Kidney (tissue), 14 donors: ENCODE results near the gene KIAA2012. TPM values are rescaled to one million over a fixed set of nuclear protein-coding genes. Genes with fewer than 3 reads are reported as not detected.
A peak's percentile ranks its signal among the peaks of the same experiment; 100 is the strongest.

Source experiments
- DNase-seq, 5 donors: peaks; one replicate each; pipeline ENCODE4 v3.0.0-alpha.2; 2013 to 2020
- FAIRE-seq: peaks from 2 replicates; lab custom pipeline; 2012; peaks lifted over from hg19 to GRCh38; lab: Jason Lieb, UNC
- H3K27ac ChIP-seq, 2 donors: one replicate each; pipeline ENCODE4 v1.7.0; 2013; ENCODE audit warnings: low read depth in 2 of 2, low read length in 2 of 2, inconsistent platforms in 1 of 2
- H3K27me3 ChIP-seq: one replicate; pipeline ENCODE4 v1.7.1; 2013; ENCODE audit warnings: low read length, inconsistent platforms; ENCODE audit not compliant: control insufficient read depth, insufficient read depth
- H3K36me3 ChIP-seq, 3 donors: one replicate each; pipeline versions ENCODE4 v1.7.0 to v1.7.1; 2013; ENCODE audit warnings: low read length in 3 of 3, control low read depth in 1 of 3, inconsistent platforms in 1 of 3; ENCODE audit not compliant: insufficient read depth in 3 of 3, control insufficient read depth in 2 of 3
- H3K4me1 ChIP-seq, 3 donors: one replicate each; pipeline versions ENCODE4 v1.7.0 to v1.7.1; 2013; ENCODE audit warnings: low read length in 3 of 3, inconsistent platforms in 1 of 3, low read depth in 1 of 3; ENCODE audit not compliant: control insufficient read depth in 2 of 3, insufficient read depth in 2 of 3
- H3K4me3 ChIP-seq, 3 donors: one replicate each; pipeline versions ENCODE4 v1.7.0 to v1.8.1; 2013; ENCODE audit warnings: low read length in 3 of 3, control low read depth in 1 of 3, inconsistent platforms in 1 of 3
- H3K9ac ChIP-seq, 3 donors: one replicate each; pipeline versions ENCODE4 v1.7.0 to v1.7.1; 2013; ENCODE audit warnings: low read length in 3 of 3, control low read depth in 1 of 3, inconsistent platforms in 1 of 3
- H3K9me3 ChIP-seq, 3 donors: one replicate each; pipeline versions ENCODE4 v1.7.0 to v1.7.1; 2013; ENCODE audit warnings: low read length in 3 of 3, control low read depth in 1 of 3, inconsistent platforms in 1 of 3; ENCODE audit not compliant: control insufficient read depth in 2 of 3, insufficient read depth in 1 of 3
- intact Hi-C: fragments of 100-400 bp; cut with DNase I; formaldehyde crosslinking; loops from one replicate; pipeline ENCODE4 v1.11.1; 2022
- polyA plus RNA-seq: library from polyadenylated mRNA; stranded (reverse); fragments of 350-450 nt; fragmentation: Illumina TruSeq; extraction: RNeasy Lipid Tissue Mini Kit (QIAGEN cat#74804); gene quantifications from one replicate; pipeline ENCODE4 v1.2.3, GENCODE V29; 2014; ENCODE audit warnings: low read depth, low replicate concordance; ENCODE audit not compliant: insufficient read depth
- total RNA-seq: library from RNA; stranded (reverse); fragmentation: NEBNext Ultra II Directional; extraction: Animal tissue kit (Norgen Biotek cat#: 25700); gene quantifications from one replicate; pipeline ENCODE4 v1.2.1, GENCODE V29; 2021
- TF ChIP-seq, protein P1 (sequence below): IDR thresholded peaks from 3 replicates; pipeline ENCODE4 v1.5.1; 2012; ENCODE audit warnings: mild to moderate bottlenecking, moderate library complexity, borderline replicate concordance; ENCODE audit not compliant: insufficient read depth; ENCODE audit errors: extremely low read depth
- donor health status: control.
- donor health status: control.
- donor health status: control.
- donor health status: control.
- donor health status: control.
- donor health status: DM: yes; HTN: yes; CAD: no.
- donor health status: Normal renal cell carcinoma (clear cell type).

KIAA2012 gene
- total and polyA plus RNA-seq, 2 donors from 2014 or later: not detected

DNA sequence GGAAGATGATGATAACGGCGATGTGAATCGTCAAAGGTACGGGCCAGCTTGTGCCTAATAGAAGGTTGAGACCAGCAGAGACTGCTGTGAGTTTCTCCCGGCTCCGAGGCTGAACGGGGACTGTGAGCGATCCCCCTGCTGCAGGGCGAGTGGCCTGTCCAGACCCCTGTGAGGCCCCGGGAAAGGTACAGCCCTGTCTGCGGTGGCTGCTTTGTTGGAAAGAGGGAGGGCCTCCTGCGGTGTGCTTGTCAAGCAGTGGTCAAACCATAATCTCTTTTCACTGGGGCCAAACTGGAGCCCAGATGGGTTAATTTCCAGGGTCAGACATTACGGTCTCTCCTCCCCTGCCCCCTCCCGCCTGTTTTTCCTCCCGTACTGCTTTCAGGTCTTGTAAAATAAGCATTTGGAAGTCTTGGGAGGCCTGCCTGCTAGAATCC lies 36.4 kb upstream of the KIAA2012 start:
- H3K4me1 ChIP-seq: peaks cover 0 to 8% (median 0%) of the 10 kb centered on the region in 3 donors
- H3K9ac ChIP-seq: peak overlapping the region in 1 of 3 donors; percentile 59
- intact Hi-C loops: no loop called here
- DNase-seq (peak; percentile 71 to 79 (median 72)), FAIRE-seq (no peak)
- H3K27ac ChIP-seq: no peak overlapping the region
- no peaks in the 10 kb centered on the region for H3K27me3 ChIP-seq
- no peaks in the 10 kb centered on the region for H3K9me3 ChIP-seq
- H3K36me3 ChIP-seq: no peaks in the 10 kb centered on the region
- TF ChIP-seq, protein P1, sequence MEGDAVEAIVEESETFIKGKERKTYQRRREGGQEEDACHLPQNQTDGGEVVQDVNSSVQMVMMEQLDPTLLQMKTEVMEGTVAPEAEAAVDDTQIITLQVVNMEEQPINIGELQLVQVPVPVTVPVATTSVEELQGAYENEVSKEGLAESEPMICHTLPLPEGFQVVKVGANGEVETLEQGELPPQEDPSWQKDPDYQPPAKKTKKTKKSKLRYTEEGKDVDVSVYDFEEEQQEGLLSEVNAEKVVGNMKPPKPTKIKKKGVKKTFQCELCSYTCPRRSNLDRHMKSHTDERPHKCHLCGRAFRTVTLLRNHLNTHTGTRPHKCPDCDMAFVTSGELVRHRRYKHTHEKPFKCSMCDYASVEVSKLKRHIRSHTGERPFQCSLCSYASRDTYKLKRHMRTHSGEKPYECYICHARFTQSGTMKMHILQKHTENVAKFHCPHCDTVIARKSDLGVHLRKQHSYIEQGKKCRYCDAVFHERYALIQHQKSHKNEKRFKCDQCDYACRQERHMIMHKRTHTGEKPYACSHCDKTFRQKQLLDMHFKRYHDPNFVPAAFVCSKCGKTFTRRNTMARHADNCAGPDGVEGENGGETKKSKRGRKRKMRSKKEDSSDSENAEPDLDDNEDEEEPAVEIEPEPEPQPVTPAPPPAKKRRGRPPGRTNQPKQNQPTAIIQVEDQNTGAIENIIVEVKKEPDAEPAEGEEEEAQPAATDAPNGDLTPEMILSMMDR: no peak
- H3K4me3 ChIP-seq: peak overlapping the region; percentile 1 to 76 (median 35)

DNA sequence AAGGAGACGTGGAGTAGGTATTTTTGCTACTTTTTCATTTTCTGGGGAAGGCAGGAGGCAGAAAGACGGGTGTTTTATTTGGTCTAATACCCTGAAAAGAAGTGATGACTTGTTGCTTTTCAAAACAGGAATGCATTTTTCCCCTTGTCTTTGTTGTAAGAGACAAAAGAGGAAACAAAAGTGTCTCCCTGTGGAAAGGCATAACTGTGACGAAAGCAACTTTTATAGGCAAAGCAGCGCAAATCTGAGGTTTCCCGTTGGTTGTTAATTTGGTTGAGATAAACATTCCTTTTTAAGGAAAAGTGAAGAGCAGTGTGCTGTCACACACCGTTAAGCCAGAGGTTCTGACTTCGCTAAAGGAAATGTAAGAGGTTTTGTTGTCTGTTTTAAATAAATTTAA lies 36.0 kb upstream of the KIAA2012 start:
- no peak for FAIRE-seq
- peak overlapping the region; percentile 1 to 76 (median 35) for H3K4me3 ChIP-seq

DNA sequence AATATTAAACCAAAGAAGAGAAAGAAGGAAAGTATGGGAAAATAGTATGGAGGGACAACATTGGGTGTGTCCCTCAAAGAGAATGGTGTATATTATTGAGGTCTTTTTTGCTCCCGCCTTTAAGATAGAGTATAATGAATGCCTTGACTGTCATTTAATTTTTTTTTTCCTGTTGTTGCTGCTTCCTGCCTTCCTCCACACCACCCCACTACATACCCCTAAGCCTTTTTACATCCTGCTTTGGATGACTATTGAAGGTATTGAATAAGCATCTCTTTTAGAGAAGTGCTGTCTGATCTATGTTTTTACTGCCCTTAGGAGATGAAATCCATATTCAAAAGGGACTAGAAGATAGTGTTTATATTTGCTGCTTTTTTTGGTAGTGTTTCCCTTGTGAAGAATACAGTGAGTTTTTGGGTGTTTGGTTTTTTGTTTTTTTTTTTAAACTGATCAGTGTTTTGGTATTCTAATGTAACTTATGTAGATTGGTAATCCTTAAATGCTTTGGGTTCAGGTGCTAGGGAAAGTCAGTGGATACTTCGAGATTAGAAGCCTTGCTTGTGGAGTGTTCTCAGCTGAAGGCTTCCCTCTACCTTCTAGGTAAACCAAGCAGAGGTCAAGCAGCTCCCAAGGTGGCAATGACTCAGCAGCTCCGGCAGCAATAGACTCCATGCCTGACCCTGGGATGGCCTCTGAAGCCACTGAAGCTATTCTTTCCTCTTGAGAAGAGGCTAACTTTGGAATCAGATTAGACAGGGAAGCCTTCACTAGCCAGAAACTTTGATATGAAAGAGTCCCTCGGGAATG lies 34.4 kb upstream of the KIAA2012 start:
- peaks cover 0 to 8% (median 0%) of the 10 kb centered on the region in 3 donors for H3K4me1 ChIP-seq
- intact Hi-C loops: no loop called here
- peak in 3 of 5 donors; percentile 44 to 64 (median 62) for DNase-seq
- peak overlapping the region in 2 of 3 donors; percentile 10 to 28 for H3K4me3 ChIP-seq
- H3K27ac ChIP-seq: no peak overlapping the region
- no peaks in the 10 kb centered on the region for H3K36me3 ChIP-seq
- peak overlapping the region in 1 of 3 donors; percentile 10 for H3K9ac ChIP-seq
- H3K9me3 ChIP-seq: no peaks in the 10 kb centered on the region
- TF ChIP-seq, protein P1: no peak
- FAIRE-seq: no peak
- H3K27me3 ChIP-seq: no peaks in the 10 kb centered on the region

More for the DNA sequence above, 36.0 kb upstream of the KIAA2012 start:
- no peaks in the 10 kb centered on the region for H3K27me3 ChIP-seq
- intact Hi-C loops: no loop called here
- no peak overlapping the region for H3K27ac ChIP-seq
- DNase-seq: peak in 2 of 5 donors; percentile 30 to 46
- peaks cover 0 to 8% (median 0%) of the 10 kb centered on the region in 3 donors for H3K4me1 ChIP-seq
- H3K36me3 ChIP-seq: no peaks in the 10 kb centered on the region
- TF ChIP-seq, protein P1: no peak
- H3K9me3 ChIP-seq: no peaks in the 10 kb centered on the region
- peak overlapping the region in 1 of 3 donors; percentile 59 for H3K9ac ChIP-seq
